Lower lobe of right lung (tissue), 2 donors: Measurements from ENCODE around the gene TANGO6. TPM values are rescaled to one million over a fixed set of nuclear protein-coding genes. Genes with fewer than 3 reads are reported as not detected.

Source experiments
- ATAC-seq, 2 donors: fragments of 200-7000 bp; cut with Tn5 transposase; one replicate each; pipeline ENCODE4 v1.9.1; 2020 to 2022; ENCODE audit warnings: mild to moderate bottlenecking in 2 of 2, moderate library complexity in 2 of 2
- DNase-seq: peaks from one replicate; pipeline ENCODE4 v3.0.0-alpha.2; 2020
- H3K27ac ChIP-seq: fragments of 200-600 bp; one replicate; pipeline ENCODE4 v1.8.0; 2022
- H3K27me3 ChIP-seq: fragments of 200-600 bp; one replicate; pipeline ENCODE4 v1.8.0; 2022; ENCODE audit warnings: low read depth
- H3K36me3 ChIP-seq: fragments of 200-600 bp; one replicate; pipeline ENCODE4 v1.8.0; 2022; ENCODE audit warnings: mild to moderate bottlenecking
- H3K4me1 ChIP-seq: fragments of 200-600 bp; one replicate; pipeline ENCODE4 v1.8.0; 2022
- H3K4me3 ChIP-seq: fragments of 200-600 bp; one replicate; pipeline ENCODE4 v1.8.0; 2022; ENCODE audit warnings: mild to moderate bottlenecking
- H3K9me3 ChIP-seq: fragments of 200-600 bp; one replicate; pipeline ENCODE4 v1.8.0; 2022
- CTCF ChIP-seq: fragments of 200-600 bp; IDR thresholded peaks from one replicate; pipeline ENCODE4 v1.8.0; 2022; ENCODE audit warnings: antibody characterized with exemption, mild to moderate bottlenecking
- intact Hi-C: fragments of 100-400 bp; cut with DNase I; formaldehyde crosslinking; loops from one replicate; pipeline ENCODE4 v1.11.0; 2022
- total RNA-seq: library from RNA; stranded (reverse); fragmentation: NEBNext Ultra II Directional; extraction: Animal tissue kit (Norgen Biotek cat#: 25700); gene quantifications from one replicate; pipeline ENCODE4 v1.2.1, GENCODE V29; 2021
- donor health status: DM: no; HTN: yes; CAD: no; lungs with severe emphysema.

Gene TANGO6
- total RNA-seq, 1 donor from 2014 or later, result 20.4 TPM

- H3K4me3 ChIP-seq, result no peak overlapping the region
- intact Hi-C loops, result no loop called here
- no peaks in the 10 kb centered on the region for H3K27me3 ChIP-seq
- ATAC-seq (no peak), DNase-seq (no peak)
- no peaks in the 10 kb centered on the region for H3K9me3 ChIP-seq
- no peak overlapping the region for H3K27ac ChIP-seq
- peaks cover 87% of the 10 kb centered on the region for H3K36me3 ChIP-seq
- H3K4me1 ChIP-seq, result peaks cover 9% of the 10 kb centered on the region
- no peak for TF ChIP-seq CTCF
These were observed 272.5 kb downstream of the TANGO6 start for GRCh38 chr16:69115837-69116236.

GRCh38 chr16:69116256-69116875 is 273.0 kb downstream of the TANGO6 start:
- DNase-seq (no peak), ATAC-seq (no peak)
- TF ChIP-seq CTCF, result no peak
- Histone ChIP-seq H3K9me3 (no peaks in the 10 kb centered on the region), H3K4me3 (no peak overlapping the region), H3K36me3 (peaks cover 86% of the 10 kb centered on the region), H3K4me1 (peaks cover 9% of the 10 kb centered on the region), H3K27ac (no peak overlapping the region), H3K27me3 (no peaks in the 10 kb centered on the region)
- intact Hi-C loops, result no loop called here

- Histone ChIP-seq H3K4me1 (peaks cover 9% of the 10 kb centered on the region), H3K36me3 (peaks cover 86% of the 10 kb centered on the region), H3K9me3 (no peaks in the 10 kb centered on the region), H3K27ac (no peak overlapping the region), H3K27me3 (no peaks in the 10 kb centered on the region), H3K4me3 (no peak overlapping the region)
- DNase-seq, result no peak
- intact Hi-C loops, result no loop called here
- ATAC-seq, result no peak
- TF ChIP-seq CTCF, result no peak
These were observed 273.6 kb downstream of the TANGO6 start for GRCh38 chr16:69116906-69117305.

GRCh38 chr16:69118468-69118867 is 275.1 kb downstream of the TANGO6 start:
- peaks cover 10% of the 10 kb centered on the region for H3K4me1 ChIP-seq
- no peak overlapping the region for H3K27ac ChIP-seq
- H3K4me3 ChIP-seq, result no peak overlapping the region
- H3K27me3 ChIP-seq, result no peaks in the 10 kb centered on the region
- intact Hi-C loops, result no loop called here
- H3K9me3 ChIP-seq, result no peaks in the 10 kb centered on the region
- no peak for DNase-seq
- no peak for ATAC-seq
- H3K36me3 ChIP-seq, result peaks cover 78% of the 10 kb centered on the region
- no peak for TF ChIP-seq CTCF

GRCh38 chr16:69118994-69119393 is 275.7 kb downstream of the TANGO6 start:
- no peak for DNase-seq

More at GRCh38 chr16:69118994-69119393, 275.7 kb downstream of the TANGO6 start:
- Histone ChIP-seq H3K9me3 (no peaks in the 10 kb centered on the region), H3K4me3 (no peak overlapping the region), H3K36me3 (peaks cover 73% of the 10 kb centered on the region), H3K27me3 (no peaks in the 10 kb centered on the region), H3K4me1 (peaks cover 13% of the 10 kb centered on the region), H3K27ac (no peak overlapping the region)
- no peak for TF ChIP-seq CTCF
- no peak for ATAC-seq
- intact Hi-C loops, result no loop called here
